ENCODE results near the gene OR51E1.

OR51E1 gene

GRCh38 chr11:4637662-4638047 is 6.1 kb upstream of the OR51E1 start:
- no peak for TF ChIP-seq GABPA (IDR thresholded peaks at IDR 0.05; ENCODE audit: low read depth)
- TF ChIP-seq SPI1 (IDR thresholded peaks at IDR 0.05; ENCODE audit: borderline replicate concordance, low read depth) = no peak
- TF ChIP-seq, protein P1, sequence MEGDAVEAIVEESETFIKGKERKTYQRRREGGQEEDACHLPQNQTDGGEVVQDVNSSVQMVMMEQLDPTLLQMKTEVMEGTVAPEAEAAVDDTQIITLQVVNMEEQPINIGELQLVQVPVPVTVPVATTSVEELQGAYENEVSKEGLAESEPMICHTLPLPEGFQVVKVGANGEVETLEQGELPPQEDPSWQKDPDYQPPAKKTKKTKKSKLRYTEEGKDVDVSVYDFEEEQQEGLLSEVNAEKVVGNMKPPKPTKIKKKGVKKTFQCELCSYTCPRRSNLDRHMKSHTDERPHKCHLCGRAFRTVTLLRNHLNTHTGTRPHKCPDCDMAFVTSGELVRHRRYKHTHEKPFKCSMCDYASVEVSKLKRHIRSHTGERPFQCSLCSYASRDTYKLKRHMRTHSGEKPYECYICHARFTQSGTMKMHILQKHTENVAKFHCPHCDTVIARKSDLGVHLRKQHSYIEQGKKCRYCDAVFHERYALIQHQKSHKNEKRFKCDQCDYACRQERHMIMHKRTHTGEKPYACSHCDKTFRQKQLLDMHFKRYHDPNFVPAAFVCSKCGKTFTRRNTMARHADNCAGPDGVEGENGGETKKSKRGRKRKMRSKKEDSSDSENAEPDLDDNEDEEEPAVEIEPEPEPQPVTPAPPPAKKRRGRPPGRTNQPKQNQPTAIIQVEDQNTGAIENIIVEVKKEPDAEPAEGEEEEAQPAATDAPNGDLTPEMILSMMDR (IDR thresholded peaks at IDR 0.05; ENCODE audit: insufficient read depth, low read length) = no peak
- TF ChIP-seq POLR2AphosphoS5 (IDR thresholded peaks at IDR 0.05; ENCODE audit: low read depth) = no peak
- no peak for TF ChIP-seq REST (IDR thresholded peaks at IDR 0.05; ENCODE audit: insufficient replicate concordance, low read depth)
- no peaks in the 10 kb centered on the region for H3K27me3 ChIP-seq (ENCODE audit: insufficient read depth, poor library complexity, severe bottlenecking)
- DNase-seq (ENCODE audit: low read depth in 1 of 2, low spot score in 1 of 2) = no peak
- no peak overlapping the region for H3K27ac ChIP-seq (replicated peaks)
- H3K4me3 ChIP-seq (replicated peaks; ENCODE audit: insufficient read depth, low read length) = no peak overlapping the region

DNA sequence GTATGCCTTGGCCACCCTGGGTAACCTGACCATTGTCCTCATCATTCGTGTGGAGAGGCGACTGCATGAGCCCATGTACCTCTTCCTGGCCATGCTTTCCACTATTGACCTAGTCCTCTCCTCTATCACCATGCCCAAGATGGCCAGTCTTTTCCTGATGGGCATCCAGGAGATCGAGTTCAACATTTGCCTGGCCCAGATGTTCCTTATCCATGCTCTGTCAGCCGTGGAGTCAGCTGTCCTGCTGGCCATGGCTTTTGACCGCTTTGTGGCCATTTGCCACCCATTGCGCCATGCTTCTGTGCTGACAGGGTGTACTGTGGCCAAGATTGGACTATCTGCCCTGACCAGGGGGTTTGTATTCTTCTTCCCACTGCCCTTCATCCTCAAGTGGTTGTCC is 3.9 kb upstream of the OR51E1 start:
- H3K27ac ChIP-seq (replicated peaks) = no peak overlapping the region
- TF ChIP-seq, protein P1 (IDR thresholded peaks at IDR 0.05; ENCODE audit: insufficient read depth, low read length) = no peak
- TF ChIP-seq GABPA (IDR thresholded peaks at IDR 0.05; ENCODE audit: low read depth) (no peak), REST (IDR thresholded peaks at IDR 0.05; ENCODE audit: insufficient replicate concordance, low read depth) (no peak), SPI1 (IDR thresholded peaks at IDR 0.05; ENCODE audit: borderline replicate concordance, low read depth) (no peak), POLR2AphosphoS5 (IDR thresholded peaks at IDR 0.05; ENCODE audit: low read depth) (no peak)
- DNase-seq (ENCODE audit: low read depth in 1 of 2, low spot score in 1 of 2) = no peak
- no peak overlapping the region for H3K4me3 ChIP-seq (replicated peaks; ENCODE audit: insufficient read depth, low read length)
- no peaks in the 10 kb centered on the region for H3K27me3 ChIP-seq (ENCODE audit: insufficient read depth, poor library complexity, severe bottlenecking)

DNA sequence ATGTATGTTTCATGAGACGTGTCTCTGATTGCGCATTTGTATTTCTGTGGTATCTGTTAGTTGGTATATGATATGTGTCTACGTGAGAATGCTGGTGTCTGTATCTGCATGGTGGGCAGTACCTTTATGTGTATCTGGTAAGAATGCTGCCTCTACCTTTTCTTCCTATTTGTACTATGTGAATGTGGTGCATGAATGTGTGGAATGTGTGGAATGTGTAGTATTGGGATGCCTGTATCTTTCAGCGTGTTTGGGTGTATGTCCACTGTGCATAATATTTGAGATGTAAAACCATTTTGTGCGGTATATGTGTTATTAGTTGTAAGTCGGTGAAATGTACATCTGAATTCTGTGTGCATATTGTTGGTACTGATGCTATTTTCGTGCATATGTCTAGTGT is 2.3 kb upstream of the OR51E1 start:
- Histone ChIP-seq H3K27me3 (ENCODE audit: insufficient read depth, poor library complexity, severe bottlenecking) (peaks cover 1% of the 10 kb centered on the region), H3K4me3 (replicated peaks; ENCODE audit: insufficient read depth, low read length) (no peak overlapping the region), H3K27ac (replicated peaks) (no peak overlapping the region)
- DNase-seq (ENCODE audit: low read depth in 1 of 2, low spot score in 1 of 2) = no peak
- TF ChIP-seq REST (IDR thresholded peaks at IDR 0.05; ENCODE audit: insufficient replicate concordance, low read depth) = no peak
- no peak for TF ChIP-seq POLR2AphosphoS5 (IDR thresholded peaks at IDR 0.05; ENCODE audit: low read depth)
- no peak for TF ChIP-seq GABPA (IDR thresholded peaks at IDR 0.05; ENCODE audit: low read depth)
- TF ChIP-seq, protein P1 (IDR thresholded peaks at IDR 0.05; ENCODE audit: insufficient read depth, low read length) = no peak
- TF ChIP-seq SPI1 (IDR thresholded peaks at IDR 0.05; ENCODE audit: borderline replicate concordance, low read depth) = no peak
